Measurements from ENCODE around the gene DNAAF8.

DNAAF8 gene

DNA sequence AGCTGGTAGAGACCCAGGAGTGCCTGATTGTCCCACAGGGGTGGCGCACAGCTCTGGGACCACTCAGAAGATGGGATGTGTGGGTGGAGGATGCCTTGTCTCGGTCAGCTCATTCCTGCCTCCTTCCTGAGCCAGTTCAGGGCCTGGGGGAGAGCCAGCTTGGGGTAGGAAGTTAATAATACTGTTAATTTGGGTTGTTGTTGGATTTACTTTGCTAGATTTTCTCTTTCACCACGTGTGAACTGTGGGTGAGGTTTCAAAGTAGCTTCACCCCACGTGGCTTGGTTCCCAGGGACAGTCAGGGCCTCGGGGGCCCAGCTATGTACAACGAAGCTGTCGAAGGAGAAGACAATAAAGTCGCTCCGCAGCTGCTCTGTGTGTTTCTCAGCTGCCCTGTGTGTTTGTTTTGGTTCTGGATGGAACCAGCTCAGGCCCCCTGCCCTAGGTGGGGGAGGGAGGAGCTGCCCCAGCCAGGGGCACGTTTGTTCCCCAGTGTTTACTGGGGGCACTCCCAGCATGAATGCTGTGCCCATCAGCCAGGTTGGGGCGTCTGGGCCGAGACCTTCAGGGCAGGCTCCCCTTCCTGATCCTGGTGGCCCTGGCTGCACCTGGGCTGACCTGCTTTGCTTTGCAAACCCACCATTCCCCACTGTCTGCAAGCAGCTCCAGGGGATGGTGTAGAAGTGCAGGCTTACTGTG lies 38.7 kb upstream of the DNAAF8 start:
- DNase-seq (ENCODE audit: low read depth in 2 of 2) = no peak

DNA sequence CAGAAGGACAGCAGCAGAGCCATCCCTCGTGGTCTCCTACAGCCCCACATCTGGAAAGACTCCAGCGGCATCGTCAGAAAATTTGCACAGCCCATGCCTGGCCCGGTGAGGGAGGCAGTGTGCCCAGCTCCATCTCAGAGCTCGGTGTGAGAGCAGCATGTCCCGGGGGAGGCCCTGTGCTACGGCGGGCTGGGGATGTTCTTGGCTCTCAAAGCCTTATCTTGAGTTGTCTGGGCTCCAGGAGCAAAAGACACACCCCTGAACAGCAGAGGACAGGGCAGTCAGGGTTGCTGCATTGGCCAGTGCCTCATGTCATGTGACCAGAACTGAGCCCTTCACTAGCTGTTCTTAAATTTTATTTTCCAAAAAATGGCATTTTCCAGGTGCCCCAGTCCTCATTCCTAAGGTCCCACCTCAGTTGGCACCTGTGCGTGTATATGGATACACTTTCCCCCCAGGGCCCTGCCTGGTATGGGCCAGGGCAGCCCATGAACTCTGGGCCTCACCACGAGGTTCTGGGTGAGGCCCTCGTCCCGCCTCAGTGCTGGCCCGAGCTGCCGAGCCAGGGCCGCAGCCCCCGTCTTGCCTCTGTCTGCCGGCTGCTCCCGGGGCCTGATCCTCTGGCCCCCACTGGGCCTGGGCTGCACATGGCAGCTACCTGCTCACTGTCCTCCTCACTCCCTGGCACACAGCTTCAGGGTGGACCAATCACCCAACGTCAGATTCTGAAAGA lies 38.0 kb upstream of the DNAAF8 start:
- DNase-seq (ENCODE audit: low read depth in 2 of 2) = no peak

DNA sequence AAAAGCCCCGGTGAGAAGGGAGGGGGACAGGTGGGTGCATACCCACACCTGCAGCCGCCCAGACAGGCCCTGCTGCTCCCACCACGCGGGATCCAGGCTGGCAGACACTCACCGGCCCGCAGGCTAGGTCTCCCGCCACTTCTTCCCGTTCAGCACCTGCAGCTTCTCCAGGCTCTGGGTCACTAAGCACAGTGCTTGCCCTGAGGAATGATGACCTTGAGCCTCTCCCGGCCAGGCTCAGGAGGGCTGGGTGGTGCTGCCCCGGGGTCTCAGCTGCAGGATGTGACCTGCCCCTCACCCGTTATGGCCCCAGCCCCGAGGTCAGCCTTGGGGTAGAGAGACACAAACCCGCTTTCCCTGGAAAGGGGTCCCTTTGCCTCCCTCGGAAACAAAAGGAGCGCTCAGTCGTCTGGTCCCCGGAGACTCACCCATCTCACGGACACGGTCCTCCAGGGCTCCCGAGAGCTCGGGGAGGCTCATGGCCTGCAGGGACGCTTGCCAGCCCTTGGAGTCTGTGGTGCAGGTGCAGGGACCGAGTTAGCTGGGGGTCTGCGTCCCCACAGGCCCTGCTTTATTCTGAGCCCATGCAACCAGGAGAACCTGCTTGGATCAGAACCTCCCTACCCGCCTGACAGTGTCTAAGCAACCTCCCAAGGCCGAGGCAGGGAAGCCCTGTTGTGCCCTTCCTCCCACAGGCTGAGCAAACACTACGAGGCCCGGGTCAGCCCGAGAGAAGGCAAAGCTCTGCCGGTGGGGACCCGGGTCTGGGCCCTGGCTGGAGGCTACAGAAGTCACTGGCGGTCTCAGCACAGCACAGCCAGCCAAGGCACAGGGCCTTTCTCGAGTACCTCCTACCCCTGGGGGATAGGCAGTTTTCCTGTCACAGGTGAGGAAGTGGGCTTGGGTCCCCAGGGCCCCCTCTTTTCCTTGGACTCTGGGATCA lies 37.2 kb upstream of the DNAAF8 start:
- no peak for DNase-seq (ENCODE audit: low read depth in 2 of 2)

DNA sequence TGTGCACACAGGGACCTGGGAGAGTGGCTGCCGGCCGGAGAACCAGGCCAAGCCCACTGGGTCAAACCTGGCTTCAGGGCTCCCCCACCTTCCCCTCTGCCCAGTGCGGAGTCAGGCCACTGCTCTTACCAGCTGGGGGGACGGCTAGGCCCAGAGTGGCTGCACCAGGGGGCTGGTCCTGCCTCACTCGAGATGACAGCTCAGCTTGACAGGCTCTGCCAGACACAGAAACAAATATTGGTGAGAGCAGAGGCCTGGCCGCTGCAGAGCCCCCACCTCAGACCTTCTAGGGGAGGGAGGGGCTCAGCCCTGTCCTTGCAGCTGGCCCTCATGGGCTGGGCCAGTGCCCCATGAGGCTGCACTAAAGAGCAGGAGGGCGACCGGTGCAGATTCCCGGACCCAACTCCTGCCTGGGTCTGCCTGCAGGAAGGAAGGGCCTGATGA lies 36.5 kb upstream of the DNAAF8 start:
- DNase-seq (ENCODE audit: low read depth in 2 of 2) = no peak

DNA sequence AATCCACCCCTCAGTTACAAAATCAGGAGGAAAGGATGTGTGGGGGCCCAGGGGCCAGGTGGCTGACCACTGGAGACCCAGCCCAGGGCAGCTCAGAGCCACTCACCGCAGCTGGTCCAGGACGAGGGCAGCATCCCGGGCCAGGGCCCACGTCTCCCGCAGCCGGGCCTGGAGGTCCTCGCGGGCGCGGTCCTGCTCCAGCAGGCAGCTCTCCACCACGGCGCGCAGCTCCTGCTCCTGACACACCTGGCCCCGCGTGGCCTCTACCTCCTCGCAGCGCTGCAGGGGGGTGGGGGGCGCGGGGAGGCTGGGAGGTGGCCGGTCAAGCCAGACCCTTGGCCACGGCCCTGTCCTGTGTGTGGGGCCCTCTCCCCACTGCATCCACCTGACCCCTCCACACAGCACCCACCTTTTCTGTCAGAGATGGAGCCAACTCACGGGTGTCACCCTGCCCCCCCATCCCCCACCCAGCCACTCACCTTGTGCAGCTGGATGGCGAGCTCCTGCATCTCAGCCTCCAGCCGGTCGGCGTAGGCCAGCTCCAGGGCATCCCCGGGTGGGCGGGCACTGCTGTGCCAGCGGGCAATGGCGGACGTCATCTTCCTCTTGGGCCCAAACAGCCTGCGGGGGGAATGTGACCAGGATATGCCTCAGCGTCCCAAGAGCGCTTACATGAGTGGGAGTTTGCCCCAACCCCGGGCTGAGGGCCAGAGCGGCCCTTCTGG lies 35.9 kb upstream of the DNAAF8 start:
- no peak for DNase-seq (ENCODE audit: low read depth in 2 of 2)

DNA sequence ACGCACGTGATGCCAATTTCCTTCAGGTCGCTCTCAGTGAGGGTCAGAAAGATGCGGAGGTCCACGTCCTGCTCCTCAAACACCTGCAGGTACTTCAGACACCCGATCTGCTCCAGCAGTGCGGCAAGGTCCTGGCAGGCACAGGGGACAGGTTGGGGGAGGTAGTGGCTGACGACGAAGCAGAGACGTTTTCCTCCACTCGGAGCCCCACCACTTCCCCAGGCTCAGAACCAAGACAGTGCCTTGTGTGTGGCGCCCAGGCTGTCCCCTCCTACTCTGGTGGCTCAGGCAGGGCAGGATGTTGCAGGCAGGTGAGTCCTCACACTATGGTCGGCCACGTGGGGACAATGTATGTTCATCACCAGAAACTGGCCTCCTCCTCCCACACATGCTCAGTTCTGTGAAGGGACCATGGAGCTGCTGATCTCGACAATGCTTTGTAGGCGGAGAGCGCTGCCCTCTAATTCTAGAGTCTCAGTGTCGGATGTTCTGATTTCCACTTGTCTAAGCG lies 35.2 kb upstream of the DNAAF8 start:
- DNase-seq (ENCODE audit: low read depth in 2 of 2) = no peak

DNA sequence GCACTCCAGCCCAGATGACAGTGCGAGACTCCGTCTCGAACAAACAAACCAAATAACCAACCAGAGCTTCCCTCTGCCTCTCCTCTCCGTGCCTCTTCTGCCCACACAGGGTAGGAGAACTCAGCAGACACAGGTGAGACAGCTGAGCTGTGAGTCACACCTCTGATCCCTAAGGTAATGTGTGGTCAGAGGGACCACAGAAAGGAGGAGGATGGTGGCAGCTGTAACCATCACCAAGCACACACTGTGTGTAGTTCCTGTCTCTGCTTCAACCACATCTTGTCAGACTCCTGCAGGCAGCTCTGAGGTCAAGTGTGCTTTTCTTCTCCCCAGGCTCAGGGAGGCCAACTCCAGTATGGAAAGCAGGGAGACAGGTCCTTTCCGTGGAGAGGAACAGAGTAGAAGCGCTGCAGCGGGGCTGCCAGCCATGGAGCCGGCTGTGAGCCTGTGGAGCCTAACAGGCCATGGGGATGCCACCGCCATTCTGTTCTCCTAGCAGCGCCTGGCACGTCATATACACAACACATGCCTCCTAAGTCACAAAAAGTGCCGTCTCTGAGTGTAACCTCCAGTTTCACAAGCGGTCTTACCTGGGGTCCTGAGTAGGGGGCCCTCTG lies 33.8 kb upstream of the DNAAF8 start:
- DNase-seq (ENCODE audit: low read depth in 2 of 2) = no peak

DNA sequence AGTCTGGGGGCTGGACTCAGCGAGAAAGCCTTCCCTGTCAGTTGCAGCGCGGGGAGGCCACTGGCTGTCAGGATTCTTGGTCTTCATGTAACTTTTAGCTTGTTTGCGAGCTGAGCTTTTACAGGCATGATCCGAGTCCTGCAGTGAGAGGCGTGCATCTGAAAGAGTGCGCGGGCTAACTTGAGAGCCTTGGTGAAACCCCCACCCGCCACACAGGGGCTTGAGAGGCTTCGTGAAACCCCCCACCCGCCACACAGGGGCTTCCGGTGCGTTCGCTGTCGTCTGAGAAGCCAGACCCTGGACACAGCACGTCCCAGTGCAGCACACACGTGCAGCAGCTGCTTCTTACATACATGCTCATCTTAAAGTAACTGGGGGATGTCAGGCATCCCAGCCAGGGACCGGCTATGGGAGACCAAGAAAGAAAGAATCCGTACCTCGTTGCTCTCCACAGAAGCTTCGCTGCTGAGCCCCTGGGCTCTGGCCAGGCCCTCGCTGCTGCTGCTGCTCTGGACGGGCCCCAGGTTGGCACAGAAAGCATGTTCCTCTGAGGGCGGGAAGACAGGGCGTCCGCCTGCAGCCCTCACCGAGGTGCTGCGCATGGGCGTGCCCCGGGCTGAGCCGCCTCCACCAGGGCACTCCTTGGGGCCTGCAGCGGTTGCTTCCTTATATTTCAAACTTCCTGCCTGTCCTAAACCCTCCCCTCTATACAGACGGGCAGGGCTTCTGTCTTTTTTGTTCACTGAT lies 33.2 kb upstream of the DNAAF8 start:
- DNase-seq (ENCODE audit: low read depth in 2 of 2) = no peak

DNA sequence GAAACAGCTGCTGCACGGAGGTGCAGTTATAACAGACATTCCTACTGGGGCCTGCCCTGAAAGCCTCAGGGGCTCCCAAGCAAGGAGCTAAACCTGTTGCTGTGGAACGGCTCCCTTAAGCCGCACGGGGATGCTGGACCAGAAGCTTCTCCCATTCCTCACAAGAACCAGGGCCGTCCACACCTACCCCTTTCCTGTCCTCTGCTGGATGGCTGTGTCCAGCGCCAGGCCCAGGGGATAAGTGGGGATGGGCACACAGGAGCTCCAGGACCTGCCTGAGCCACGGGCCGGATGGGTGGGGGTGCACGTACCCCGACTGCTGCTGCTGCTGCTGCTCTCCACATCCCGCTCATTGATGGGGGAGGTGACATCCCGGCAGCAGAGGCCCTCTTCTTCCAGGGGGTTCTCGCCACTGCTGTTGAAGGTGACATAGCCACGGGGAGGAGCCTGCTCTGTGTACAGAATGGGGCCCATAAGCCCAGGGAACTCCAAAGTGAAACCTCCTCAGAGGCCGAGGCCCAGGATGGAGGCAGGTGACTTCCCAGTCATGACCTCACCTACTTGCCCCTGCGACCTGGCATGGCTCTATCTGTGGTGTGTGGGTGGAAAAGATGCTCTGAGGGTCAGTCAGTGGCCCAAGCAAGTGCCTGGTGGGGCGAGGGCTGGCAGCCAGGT lies 32.4 kb upstream of the DNAAF8 start:
- DNase-seq (ENCODE audit: low read depth in 2 of 2) = no peak

DNA sequence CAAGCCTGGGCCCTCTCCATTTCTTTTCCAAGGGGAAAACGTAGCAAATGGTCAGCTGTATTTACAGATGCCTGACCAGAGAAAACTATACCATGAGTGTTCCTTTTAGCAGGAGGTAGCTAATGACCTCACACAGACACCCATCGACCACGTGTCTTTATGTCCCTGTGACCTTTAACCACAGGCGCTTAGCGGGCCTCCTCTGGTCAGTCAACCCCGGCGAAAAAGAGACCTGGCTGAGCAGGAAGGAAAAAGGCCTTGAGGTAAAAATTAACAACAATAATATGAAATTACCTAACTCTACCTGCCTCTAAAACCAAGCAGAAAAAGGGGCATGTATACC lies 31.9 kb upstream of the DNAAF8 start:
- DNase-seq (ENCODE audit: low read depth in 2 of 2) = no peak

DNA sequence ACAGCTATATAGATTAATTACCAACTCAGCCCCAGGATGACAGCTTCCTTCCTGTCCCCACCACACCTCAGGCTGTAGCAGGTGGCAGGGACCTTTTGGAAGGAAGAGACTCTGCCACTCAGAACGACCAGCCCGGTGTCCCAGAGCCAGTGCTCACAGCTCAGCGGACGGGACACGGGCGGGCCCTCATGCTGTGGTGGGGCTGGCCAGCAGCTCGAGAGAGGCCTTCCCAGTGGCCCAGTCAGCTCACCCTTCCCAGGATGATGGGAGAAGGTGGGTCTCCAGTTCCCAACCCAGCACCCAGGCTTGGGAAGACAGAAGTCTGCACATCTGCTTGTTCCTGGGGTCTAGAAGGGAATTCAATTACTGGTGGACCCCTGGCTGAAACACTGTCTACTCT lies 30.4 kb upstream of the DNAAF8 start:
- no peak for DNase-seq (ENCODE audit: low read depth in 2 of 2)

DNA sequence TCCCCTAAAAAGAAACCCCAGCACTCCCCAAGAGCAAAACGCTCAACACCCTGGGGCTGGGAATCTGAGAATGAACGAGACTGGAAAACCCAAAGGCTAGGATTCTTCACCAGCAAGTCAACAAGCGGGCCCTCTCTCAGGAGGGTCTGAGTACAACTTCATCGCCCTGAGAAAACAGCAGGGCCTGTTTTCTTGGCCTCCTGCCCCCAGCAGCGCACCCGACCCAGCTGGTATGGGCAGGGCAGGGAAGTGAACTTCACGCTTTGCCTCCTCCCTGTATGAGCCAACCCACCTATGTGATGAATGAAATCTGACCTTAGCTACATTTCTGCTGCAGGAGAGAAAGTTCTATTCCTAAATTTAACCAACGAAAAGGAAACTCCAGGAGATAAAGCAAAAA lies 29.8 kb upstream of the DNAAF8 start:
- no peak for DNase-seq (ENCODE audit: low read depth in 2 of 2)

DNA sequence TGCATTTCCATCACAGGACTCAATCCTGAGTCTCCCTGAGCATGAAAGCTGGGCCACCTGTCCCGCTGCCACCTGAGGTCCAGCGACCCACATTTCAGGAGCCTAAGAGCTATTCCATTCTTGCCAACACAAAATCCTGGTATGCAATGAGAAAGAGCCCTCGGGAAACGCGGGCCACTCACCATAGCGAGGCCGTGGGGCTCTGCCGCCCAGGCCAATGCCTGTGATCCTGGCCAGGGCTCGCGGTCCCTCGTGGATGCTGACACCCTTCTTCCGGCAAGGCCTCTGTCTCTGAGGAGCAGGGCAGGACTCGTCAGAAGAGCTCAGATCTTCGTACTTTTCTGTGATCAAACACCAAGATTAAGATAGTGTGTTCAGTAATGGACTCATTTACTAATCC lies 29.4 kb upstream of the DNAAF8 start:
- DNase-seq (ENCODE audit: low read depth in 2 of 2) = no peak

DNA sequence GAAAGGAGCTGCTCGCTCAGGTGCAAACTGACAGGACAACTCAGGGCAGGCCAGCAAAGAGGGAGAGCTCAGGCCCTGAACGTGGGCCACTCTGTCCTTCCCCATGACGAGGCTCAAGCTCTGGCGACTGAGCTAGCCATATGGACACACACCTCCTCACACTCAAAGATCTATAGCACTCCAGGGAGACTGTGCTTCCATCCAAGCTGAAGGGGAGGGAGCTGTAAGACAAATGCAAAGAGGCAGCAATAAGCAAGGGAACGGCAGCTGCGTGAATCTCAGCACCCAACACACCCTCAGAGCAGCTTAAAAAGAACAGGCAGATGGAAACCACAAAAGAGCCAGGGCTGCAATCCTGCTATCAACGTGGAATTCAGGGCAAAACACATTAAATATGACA lies 27.5 kb upstream of the DNAAF8 start:
- no peak for DNase-seq (ENCODE audit: low read depth in 2 of 2)

DNA sequence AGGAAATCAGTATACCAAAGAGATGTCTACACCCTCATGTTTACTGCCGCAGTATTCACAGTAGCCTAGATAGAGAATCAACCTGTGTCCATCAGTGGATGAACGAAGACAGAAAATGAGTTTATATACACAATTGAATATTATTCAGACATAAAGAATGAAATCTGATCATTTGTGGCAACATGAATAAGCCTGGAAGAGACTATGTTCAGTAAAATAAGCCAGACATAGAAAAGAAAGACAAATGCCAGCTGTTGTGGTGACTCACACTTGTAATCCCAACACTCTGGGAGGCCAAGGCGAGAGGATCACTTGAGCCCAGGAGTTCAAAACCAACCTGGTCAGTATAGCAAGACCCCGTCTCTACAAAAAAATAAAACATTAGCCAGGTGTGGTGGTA lies 24.9 kb upstream of the DNAAF8 start:
- no peak for DNase-seq (ENCODE audit: low read depth in 2 of 2)

DNA sequence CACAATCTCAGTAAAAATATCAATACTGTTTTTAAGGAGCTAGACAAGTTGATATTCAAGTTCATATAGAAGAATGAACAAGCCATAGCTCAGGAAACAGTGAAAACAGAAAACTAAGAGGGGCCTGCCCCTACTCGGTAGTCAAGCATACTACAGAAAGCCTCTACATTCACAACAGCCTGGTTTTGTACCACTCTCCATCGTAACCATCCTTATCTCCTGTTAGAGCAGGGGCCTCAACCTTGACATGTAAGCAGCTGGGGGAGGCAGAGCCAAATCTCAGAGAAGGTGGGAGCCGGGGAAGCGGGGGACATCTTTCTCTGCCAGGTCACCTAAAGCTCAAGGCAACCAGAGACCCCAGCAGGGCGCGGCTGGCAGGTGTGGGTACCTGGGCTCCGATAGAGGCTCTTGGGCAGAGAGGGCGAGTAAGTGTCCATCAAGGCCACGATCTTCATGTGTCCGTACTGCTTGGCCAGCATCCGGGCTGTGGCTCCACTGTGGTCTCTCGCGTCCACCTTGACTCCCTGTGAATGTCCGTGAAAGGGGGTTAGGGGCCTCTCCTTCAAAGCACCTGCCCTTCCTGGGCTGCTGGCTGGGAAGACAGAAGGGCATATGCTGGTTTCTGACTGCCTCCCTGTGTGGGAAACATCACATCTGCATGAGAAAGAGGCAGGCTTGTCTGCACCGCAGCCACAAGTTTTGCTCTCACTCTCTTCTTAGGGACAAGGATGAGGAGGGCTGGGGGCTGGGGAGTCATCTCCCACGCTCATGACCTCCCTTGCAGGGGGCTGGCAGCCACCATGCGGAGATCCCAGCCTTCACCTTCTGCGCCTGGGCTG lies 20.5 kb upstream of the DNAAF8 start:
- DNase-seq (ENCODE audit: low read depth in 2 of 2) = no peak

DNA sequence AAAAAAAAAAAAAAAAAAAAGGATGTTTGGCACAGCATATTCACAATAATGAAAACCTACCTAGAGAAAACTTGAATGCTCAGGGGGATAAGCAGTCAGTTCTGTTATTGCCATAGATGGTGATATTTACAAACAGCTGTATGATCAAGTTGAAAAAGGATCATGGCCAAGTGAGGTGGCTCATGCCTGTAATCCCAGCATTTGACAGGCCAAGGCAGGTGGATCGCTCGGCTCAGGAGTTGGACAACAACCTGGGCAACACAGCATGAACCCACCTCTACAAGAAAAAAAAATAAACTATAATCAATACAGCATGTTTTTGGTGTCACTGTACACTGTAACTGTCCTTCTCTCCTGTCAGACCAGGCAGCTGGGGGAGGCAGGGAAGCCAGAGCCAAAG lies 19.3 kb upstream of the DNAAF8 start:
- DNase-seq (ENCODE audit: low read depth in 2 of 2) = no peak

DNA sequence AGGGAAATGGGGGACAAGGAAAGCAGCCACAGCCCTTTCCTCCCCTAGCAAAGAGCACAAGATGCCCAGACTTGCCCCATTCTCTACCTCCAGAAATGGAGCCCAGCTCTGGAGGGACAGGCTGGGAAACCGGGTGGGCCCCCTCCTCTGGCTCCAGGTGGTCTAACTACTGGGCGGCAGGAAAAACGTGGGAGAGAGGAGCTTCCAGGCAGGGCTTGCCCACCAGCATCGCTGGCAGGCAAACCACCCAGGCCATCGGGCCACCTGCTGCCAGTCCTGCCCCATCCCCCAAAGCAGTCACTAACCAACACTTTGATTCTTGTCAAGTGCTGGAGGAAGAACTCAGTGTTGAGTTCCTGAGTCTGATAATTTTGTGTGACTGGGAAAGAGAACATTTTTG lies 15.9 kb upstream of the DNAAF8 start:
- DNase-seq (ENCODE audit: low read depth in 2 of 2) = no peak
